ENCODE data around the gene ROBO2. TPM values are rescaled to one million over a fixed set of nuclear protein-coding genes. Genes with fewer than 3 reads are reported as not detected.

ROBO2 gene
- total and polyA plus RNA-seq, 10 of the 15 experiments (the other 5 are each of a cell fraction or from before 2014, with no cell fraction given): 0.22 to 2.5 (median 0.81) TPM

DNA sequence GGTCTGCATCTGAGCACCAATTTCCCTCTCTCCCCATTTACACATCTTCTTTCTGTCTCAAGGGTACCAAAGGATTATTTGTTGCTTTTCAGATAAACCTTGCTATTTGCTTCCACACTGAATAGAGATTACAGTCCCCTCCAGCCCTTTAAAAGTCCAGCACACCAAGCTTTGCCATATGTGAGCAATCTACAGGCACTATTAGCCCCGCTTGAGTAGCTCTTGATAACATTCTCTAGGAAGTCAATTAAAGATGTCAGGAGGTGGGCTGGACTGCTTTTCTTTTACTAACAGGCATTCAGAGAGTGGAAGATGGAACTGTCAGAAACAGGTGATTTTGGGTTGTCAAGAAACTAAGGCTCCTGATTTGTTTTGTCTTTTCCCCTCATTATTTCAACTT is 417.0 kb downstream of the ROBO2 start:
- SMC1A ChIA-PET (ENCODE audit: uncharacterized antibody, unreplicated experiment): interaction anchor here (1.1 kb wide), 1 partner anchor 34 kb away, joined by 3 read pairs; no protein-coding TSS in a partner anchor
- no peaks in the 10 kb centered on the region for H3K9me3 ChIP-seq (replicated peaks; ENCODE audit: control insufficient read depth, insufficient read depth, low read length)
- TF ChIP-seq PRDM15 (CRISPR knock-in tag; IDR thresholded peaks at IDR 0.05) (no peak), CHD2 (IDR thresholded peaks at IDR 0.05; ENCODE audit: borderline replicate concordance, low read depth, low read length) (no peak), NR2C1 (IDR thresholded peaks at IDR 0.05) (no peak), NFXL1 (IDR thresholded peaks at IDR 0.05; ENCODE audit: borderline replicate concordance) (no peak), KLF5 (IDR thresholded peaks at IDR 0.05; ENCODE audit: partially characterized antibody) (no peak), SP1 (IDR thresholded peaks at IDR 0.05; ENCODE audit: low read depth, low read length) (no peak)
- TF ChIP-seq, protein P1, sequence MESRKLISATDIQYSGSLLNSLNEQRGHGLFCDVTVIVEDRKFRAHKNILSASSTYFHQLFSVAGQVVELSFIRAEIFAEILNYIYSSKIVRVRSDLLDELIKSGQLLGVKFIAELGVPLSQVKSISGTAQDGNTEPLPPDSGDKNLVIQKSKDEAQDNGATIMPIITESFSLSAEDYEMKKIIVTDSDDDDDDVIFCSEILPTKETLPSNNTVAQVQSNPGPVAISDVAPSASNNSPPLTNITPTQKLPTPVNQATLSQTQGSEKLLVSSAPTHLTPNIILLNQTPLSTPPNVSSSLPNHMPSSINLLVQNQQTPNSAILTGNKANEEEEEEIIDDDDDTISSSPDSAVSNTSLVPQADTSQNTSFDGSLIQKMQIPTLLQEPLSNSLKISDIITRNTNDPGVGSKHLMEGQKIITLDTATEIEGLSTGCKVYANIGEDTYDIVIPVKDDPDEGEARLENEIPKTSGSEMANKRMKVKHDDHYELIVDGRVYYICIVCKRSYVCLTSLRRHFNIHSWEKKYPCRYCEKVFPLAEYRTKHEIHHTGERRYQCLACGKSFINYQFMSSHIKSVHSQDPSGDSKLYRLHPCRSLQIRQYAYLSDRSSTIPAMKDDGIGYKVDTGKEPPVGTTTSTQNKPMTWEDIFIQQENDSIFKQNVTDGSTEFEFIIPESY (IDR thresholded peaks at IDR 0.05): no peak
- TF ChIP-seq, protein P2, sequence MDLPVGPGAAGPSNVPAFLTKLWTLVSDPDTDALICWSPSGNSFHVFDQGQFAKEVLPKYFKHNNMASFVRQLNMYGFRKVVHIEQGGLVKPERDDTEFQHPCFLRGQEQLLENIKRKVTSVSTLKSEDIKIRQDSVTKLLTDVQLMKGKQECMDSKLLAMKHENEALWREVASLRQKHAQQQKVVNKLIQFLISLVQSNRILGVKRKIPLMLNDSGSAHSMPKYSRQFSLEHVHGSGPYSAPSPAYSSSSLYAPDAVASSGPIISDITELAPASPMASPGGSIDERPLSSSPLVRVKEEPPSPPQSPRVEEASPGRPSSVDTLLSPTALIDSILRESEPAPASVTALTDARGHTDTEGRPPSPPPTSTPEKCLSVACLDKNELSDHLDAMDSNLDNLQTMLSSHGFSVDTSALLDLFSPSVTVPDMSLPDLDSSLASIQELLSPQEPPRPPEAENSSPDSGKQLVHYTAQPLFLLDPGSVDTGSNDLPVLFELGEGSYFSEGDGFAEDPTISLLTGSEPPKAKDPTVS (IDR thresholded peaks at IDR 0.05; ENCODE audit: low read depth, low read length): no peak
- in situ Hi-C loops (cut with MboI): no loop called here
- H3K4me3 ChIP-seq: no peak overlapping the region
- no peaks in the 10 kb centered on the region for H3K4me1 ChIP-seq (ENCODE audit: control insufficient read depth, insufficient read depth, low read length)
- RAD21 ChIA-PET (ENCODE audit: unreplicated experiment): no interaction called here
- H3K36me3 ChIP-seq (ENCODE audit: control insufficient read depth in 2 of 2, insufficient read depth in 2 of 2, low read length in 1 of 2): no peaks in the 10 kb centered on the region
- no peak overlapping the region for H3K4me2 ChIP-seq (ENCODE audit: control insufficient read depth, insufficient read depth)
- H4K20me1 ChIP-seq (ENCODE audit: control insufficient read depth, insufficient read depth): no peaks in the 10 kb centered on the region
- ATAC-seq (no peak), FAIRE-seq (no peak), DNase-seq (ENCODE audit: low read depth, low spot score) (no peak)
- CTCF ChIA-PET: no interaction called here
- POLR2A ChIA-PET: no interaction called here
- H3K27me3 ChIP-seq (replicated peaks in 1 of 2; ENCODE audit: control insufficient read depth in 2 of 2, insufficient read depth in 2 of 2, low read length in 1 of 2): no peaks in the 10 kb centered on the region
- intact Hi-C loops (cut with micrococcal nuclease; ENCODE audit: unreplicated experiment): no loop called here
- WGBS (ENCODE audit: insufficient coverage, insufficient replicate concordance, low lambda C conversion rate, missing lambda C conversion rate): 0% methylated on average over 1 of the region's 1 CpG
- H3K79me2 ChIP-seq (ENCODE audit: control insufficient read depth, insufficient read depth, low read length): no peaks in the 10 kb centered on the region
- BruUV-seq (replicated peaks): no TSS peak
- H3K9ac ChIP-seq (ENCODE audit: control insufficient read depth, insufficient read depth, low read length): no peak overlapping the region
- H2AFZ ChIP-seq (ENCODE audit: control insufficient read depth, low read depth, low read length): no peak overlapping the region
- H3K27ac ChIP-seq (ENCODE audit: control insufficient read depth, insufficient read depth): no peak overlapping the region

Data from GM12878 (cell line).